GM18907 (cell line): Measurements from ENCODE around the gene DYTN.

Source experiments
- ATAC-seq: cut with Tn5 transposase; IDR thresholded peaks from one replicate; pipeline ENCODE4 v1.9.1; 2021; ENCODE audit warnings: mild to moderate bottlenecking, moderate library complexity; ENCODE audit not compliant: unreplicated experiment

Gene DYTN

DNA sequence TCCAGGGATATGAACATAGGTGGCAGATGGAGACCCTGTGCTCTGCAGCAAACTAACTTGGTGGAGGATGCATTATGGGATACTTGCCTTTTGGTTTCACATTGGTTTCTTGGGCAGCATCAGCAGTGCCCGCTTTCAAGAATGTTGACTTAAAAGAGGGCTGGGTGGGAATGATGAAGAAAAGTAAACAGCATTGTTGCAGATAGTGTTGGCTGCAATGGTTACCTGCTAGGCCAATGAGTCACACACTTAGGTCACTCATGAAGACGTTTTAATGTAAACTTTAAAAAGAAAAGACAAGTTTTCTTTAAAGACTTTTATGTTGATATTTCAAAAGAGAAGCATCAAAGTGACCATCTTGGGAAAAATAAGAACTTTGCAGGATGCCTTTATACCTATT lies 102.0 kb downstream of the DYTN start:
- ATAC-seq: no peak

DNA sequence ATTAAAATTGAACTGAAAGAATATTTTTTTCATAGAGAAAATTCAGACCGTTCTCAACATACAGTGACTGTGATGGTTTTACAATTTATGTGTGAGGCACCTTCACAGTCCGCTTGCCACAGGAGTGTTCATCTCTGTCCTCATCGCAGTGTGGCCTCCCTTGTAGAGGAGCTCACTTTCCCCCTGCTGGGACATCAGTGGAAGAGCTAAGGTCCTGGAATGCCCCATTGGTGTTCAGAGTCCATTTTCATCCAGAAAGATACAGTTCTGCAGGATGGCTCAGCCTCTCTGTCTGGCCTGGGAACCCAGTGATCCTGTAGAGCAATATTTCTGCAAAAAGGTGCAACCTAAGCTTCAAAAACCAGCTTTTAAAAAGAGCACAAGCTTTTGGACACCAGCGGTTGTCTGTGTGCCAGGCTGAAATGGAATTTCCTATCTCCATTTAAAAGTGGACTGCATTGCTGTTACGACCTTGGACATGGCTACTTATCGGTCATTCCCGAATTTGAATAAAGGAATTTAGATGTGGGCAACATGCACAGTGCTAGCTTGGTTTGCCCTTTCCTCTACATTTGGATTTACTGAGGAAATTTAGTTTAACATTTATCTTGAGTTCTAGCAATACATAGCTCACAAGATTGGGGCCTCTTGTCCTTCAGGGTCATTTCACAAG lies 102.6 kb downstream of the DYTN start:
- no peak for ATAC-seq

DNA sequence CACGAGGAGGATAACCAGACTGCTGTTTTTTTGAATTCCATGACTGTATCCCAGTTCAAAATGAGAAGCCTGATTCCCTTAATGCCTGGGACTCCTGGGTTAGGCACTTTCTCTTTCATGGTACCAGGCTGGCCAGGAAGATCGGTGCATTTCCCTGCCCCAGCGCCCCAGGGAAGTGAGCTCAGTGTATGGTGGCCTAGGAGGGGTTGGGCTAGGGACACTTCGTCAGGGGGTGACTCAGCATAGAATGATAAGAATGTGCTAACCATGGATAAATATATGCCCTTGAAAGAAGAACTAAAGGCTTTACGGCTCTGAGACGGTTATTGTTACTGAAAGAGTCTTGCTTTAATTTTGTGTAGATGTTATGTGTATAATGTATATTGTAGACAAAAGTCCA lies 103.4 kb downstream of the DYTN start:
- no peak for ATAC-seq

DNA sequence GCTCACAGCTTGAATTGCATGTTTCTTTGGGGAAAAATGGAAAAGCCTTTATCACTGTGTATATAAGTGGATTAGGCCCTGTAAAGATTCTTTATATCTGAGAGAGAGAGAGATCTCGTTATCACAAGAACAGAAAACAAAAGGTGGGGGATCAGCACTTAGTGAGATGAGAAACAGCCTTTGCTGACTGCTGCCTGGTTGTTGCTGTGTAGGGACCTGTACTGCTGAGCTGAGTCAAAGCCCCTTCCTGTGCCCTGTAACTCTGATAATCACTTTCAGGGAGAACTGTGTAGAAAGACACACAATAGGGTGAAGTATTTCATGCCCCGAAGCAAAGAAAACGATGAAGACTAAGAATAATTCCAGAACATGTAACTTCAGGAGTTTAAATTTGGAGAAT lies 106.5 kb downstream of the DYTN start:
- no peak for ATAC-seq

DNA sequence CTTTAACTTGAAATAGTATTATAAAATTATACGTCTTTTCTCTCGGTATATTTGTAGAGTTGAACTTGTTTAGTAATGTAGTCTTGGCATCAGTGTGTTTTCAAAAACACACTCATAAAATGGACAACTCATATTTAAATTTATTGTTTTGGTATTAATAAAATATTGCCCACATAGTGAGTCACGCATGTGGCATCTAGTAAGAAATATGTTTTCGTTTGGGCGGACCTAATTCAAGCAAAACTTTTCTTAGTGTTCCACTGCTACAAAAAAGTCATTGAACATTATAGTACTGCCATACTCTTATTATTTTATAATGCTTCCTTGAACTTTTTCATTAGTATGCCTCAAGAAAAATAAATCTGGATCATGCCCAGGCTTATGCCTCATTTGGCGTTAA lies 107.0 kb downstream of the DYTN start:
- ATAC-seq: no peak

DNA sequence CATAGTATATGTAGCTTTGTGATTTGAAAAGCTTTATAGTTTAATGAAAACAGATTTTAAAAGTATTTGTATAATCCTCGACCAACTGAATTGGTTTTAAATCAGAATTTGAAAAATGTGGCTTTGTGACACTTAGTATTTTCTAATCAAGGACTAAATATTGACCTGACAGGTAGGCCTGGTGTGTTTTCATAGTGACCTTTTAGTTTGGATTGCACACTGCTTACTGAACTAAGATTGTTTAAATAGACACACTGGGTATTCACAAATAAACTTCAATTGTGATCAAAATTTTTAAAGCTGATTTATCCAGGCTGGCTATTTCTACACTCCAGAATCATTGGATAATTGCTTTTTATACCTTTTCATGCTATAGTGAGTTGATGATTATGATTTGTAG lies 107.7 kb downstream of the DYTN start:
- ATAC-seq: no peak

DNA sequence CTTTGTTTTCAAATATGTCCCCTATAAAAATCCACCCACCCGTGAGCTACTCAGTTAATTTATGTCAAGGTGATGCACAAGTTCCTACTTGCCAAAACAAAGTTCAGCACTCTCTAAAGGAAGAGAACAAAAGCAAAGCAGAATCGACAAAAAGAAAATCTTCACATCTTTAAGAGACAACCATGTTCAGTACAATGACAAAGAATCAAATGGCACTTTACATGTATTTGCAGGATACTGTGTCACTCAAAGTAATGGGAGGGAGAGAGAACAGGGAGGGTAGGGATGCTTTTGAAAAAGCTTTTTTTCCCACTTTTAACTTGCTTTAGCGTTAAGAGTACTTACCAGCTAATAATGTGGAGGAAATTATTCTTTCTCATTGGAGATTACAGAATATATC lies 115.0 kb downstream of the DYTN start:
- ATAC-seq: no peak
